SK-N-SH (cell line): ENCODE measurements around the gene ARHGAP15. TPM values are rescaled to one million over a fixed set of nuclear protein-coding genes. Genes with fewer than 3 reads are reported as not detected.

ENCODE experiments used
- CTCF ChIA-PET: fragments of 300-600, 350-600 bp; formaldehyde crosslinking; extraction: SDS; loops from one replicate; lab custom pipeline; 2021; lab: Yijun Ruan, JAX
- POLR2A ChIA-PET: fragments of 350-600 bp; sonication (Branson Sonifier 250); formaldehyde crosslinking; extraction: SDS; loops from one replicate; lab custom pipeline; 2020; ENCODE audit warnings: antibody characterized with exemption, inconsistent platforms; lab: Yijun Ruan, JAX
- DNase-seq: peaks from one replicate; pipeline ENCODE4 v3.0.0; 2012
- H2AFZ ChIP-seq: fragments of 200-600 bp; sonication (generic); 2 replicates; pipeline ENCODE4 v1.8.1; 2016; ENCODE audit warnings: antibody characterized with exemption, mild to moderate bottlenecking, low read depth
- H3F3A ChIP-seq: fragments of 200-600 bp; sonication (generic); replicated peaks from 2 replicates; pipeline ENCODE3; 2016; ENCODE audit warnings: antibody characterized with exemption, mild to moderate bottlenecking; ENCODE audit not compliant: insufficient read depth
- H3K27ac ChIP-seq, 2 experiments: fragments of 200-500 bp in 1 of 2; fragments of 200-600 bp in 1 of 2; sonication (Bioruptor generic) in 1 of 2; sonication (generic), shearing (Covaris generic) in 1 of 2; 2 replicates each; pipeline versions ENCODE4 v1.5.1 to v1.6.1; 2014 to 2016; ENCODE audit warnings: low read depth in 2 of 2, inconsistent platforms in 1 of 2, low read length in 1 of 2, mild to moderate bottlenecking in 1 of 2, mixed read lengths in 1 of 2
- H3K27me3 ChIP-seq: fragments of 200-600 bp; sonication (generic), shearing (Covaris generic); 2 replicates; pipeline ENCODE4 v1.6.1; 2016; ENCODE audit warnings: mixed run types; ENCODE audit not compliant: insufficient read depth
- H3K36me3 ChIP-seq, 2 experiments: fragments of 200-500 bp in 1 of 2; fragments of 200-600 bp in 1 of 2; sonication (Bioruptor generic) in 1 of 2; sonication (generic) in 1 of 2; replicated peaks in 1 of 2; 2 replicates each; pipeline versions ENCODE3 to v1.5.1; 2014 to 2016; ENCODE audit warnings: low read length in 1 of 2, mild to moderate bottlenecking in 1 of 2; ENCODE audit not compliant: insufficient read depth in 2 of 2, control insufficient read depth in 1 of 2
- H3K4me1 ChIP-seq, 2 experiments: fragments of 200-500 bp in 1 of 2; fragments of 200-600 bp in 1 of 2; sonication (Bioruptor generic) in 1 of 2; sonication (generic), shearing (Covaris generic) in 1 of 2; 2 replicates each; pipeline versions ENCODE4 v1.5.1 to v1.6.1; 2014 to 2016; ENCODE audit warnings: low read depth in 1 of 2, low read length in 1 of 2, mixed run types in 1 of 2; ENCODE audit not compliant: insufficient read depth in 2 of 2, control insufficient read depth in 1 of 2
- H3K4me2 ChIP-seq: fragments of 200-600 bp; sonication (generic), shearing (Covaris generic); 2 replicates; pipeline ENCODE4 v1.6.1; 2017; ENCODE audit warnings: mixed run types
- H3K4me3 ChIP-seq, 2 experiments: fragments of 200-500 bp in 1 of 2; fragments of 200-600 bp in 1 of 2; sonication (Bioruptor generic) in 1 of 2; sonication (generic), shearing (Covaris generic) in 1 of 2; 2 replicates each; pipeline versions ENCODE4 v1.5.1 to v1.8.1; 2014 to 2016; ENCODE audit warnings: low read depth in 2 of 2, inconsistent platforms in 1 of 2, low read length in 1 of 2, mild to moderate bottlenecking in 1 of 2, mixed read lengths in 1 of 2, moderate library complexity in 1 of 2
- H3K79me2 ChIP-seq: fragments of 200-600 bp; sonication (generic); 2 replicates; pipeline ENCODE4 v1.8.1; 2017; ENCODE audit warnings: mild to moderate bottlenecking; ENCODE audit not compliant: insufficient read depth
- H3K9ac ChIP-seq: fragments of 200-600 bp; sonication (generic); 2 replicates; pipeline ENCODE4 v1.6.1; 2017; ENCODE audit warnings: mixed run types
- H3K9me2 ChIP-seq: fragments of 200-600 bp; sonication (generic); 2 replicates; pipeline ENCODE4 v1.6.1; 2017; ENCODE audit warnings: mixed run types
- H3K9me3 ChIP-seq: fragments of 200-600 bp; sonication (generic); 2 replicates; pipeline ENCODE4 v1.6.1; 2017; ENCODE audit warnings: mixed run types, mild to moderate bottlenecking, moderate library complexity
- H4K20me1 ChIP-seq: fragments of 200-600 bp; sonication (generic); 2 replicates; pipeline ENCODE4 v1.6.1; 2017; ENCODE audit warnings: mild to moderate bottlenecking, mixed run types; ENCODE audit not compliant: insufficient read depth
- CHD2 ChIP-seq: fragments of 150-350 bp; IDR thresholded peaks from 2 replicates; pipeline ENCODE4 v1.6.1; 2018; ENCODE audit warnings: low read length; ENCODE audit not compliant: partially characterized antibody
- EP300 ChIP-seq, 2 experiments: IDR thresholded peaks; 2 replicates each; pipeline versions ENCODE4 v1.4.0 to v1.6.1; 2012; ENCODE audit warnings: borderline replicate concordance in 1 of 2, low read depth in 1 of 2, low read length in 1 of 2
- EZH2phosphoT487 ChIP-seq: fragments of 200-600 bp; sonication (generic); IDR thresholded peaks from 2 replicates; pipeline ENCODE4 v1.6.1; 2017; ENCODE audit warnings: low read depth, mixed run types, mild to moderate bottlenecking, antibody characterized with exemption, moderate library complexity, borderline replicate concordance
- FOSL2 ChIP-seq: IDR thresholded peaks from 2 replicates; pipeline ENCODE4 v1.4.0; 2012; ENCODE audit warnings: low read depth, mild to moderate bottlenecking, moderate library complexity, borderline replicate concordance
- FOXJ3 ChIP-seq: sonication (generic); formaldehyde crosslinking; IDR thresholded peaks from 2 replicates; pipeline ENCODE4 v1.5.1; 2020; ENCODE audit warnings: mild to moderate bottlenecking, missing genetic modification reagents
- FOXM1 ChIP-seq: IDR thresholded peaks from 2 replicates; pipeline ENCODE4 v1.4.0; 2012; ENCODE audit warnings: low read depth, mild to moderate bottlenecking
- GATA2 ChIP-seq: sonication (generic); formaldehyde crosslinking; IDR thresholded peaks from 2 replicates; pipeline ENCODE4 v1.5.0; 2020; ENCODE audit warnings: mild to moderate bottlenecking, missing genetic modification reagents
- JUND ChIP-seq: IDR thresholded peaks from 2 replicates; pipeline ENCODE4 v1.4.0; 2012
- MEF2A ChIP-seq: IDR thresholded peaks from 2 replicates; pipeline ENCODE4 v1.4.0; 2012; ENCODE audit warnings: low read depth, borderline replicate concordance
- NRF1 ChIP-seq: IDR thresholded peaks from 2 replicates; pipeline ENCODE4 v1.6.1; 2012; ENCODE audit warnings: low read depth, mild to moderate bottlenecking, low read length
- PBX3 ChIP-seq: IDR thresholded peaks from 2 replicates; pipeline ENCODE4; 2012
- RAD21 ChIP-seq: IDR thresholded peaks from 2 replicates; pipeline ENCODE4 v1.6.1; 2012; ENCODE audit warnings: mild to moderate bottlenecking, low read length
- RCOR1 ChIP-seq: fragments of 150-350 bp; IDR thresholded peaks from 2 replicates; pipeline ENCODE4 v1.6.1; 2017; ENCODE audit warnings: antibody characterized with exemption, low read length
- REST ChIP-seq: IDR thresholded peaks from 2 replicates; pipeline ENCODE4 v1.6.1; 2012; ENCODE audit warnings: mild to moderate bottlenecking, low read depth, low read length, moderate library complexity
- RFX5 ChIP-seq: IDR thresholded peaks from 2 replicates; pipeline ENCODE4 v1.6.1; 2012; ENCODE audit warnings: mild to moderate bottlenecking, improper control_type of control experiment, low read length
- TCF12 ChIP-seq: IDR thresholded peaks from 2 replicates; pipeline ENCODE4 v1.4.0; 2012
- TEAD4 ChIP-seq: IDR thresholded peaks from 2 replicates; pipeline ENCODE4 v1.4.0; 2012; ENCODE audit warnings: mild to moderate bottlenecking, borderline replicate concordance; ENCODE audit not compliant: insufficient read depth
- ZBTB33 ChIP-seq: IDR thresholded peaks from 2 replicates; pipeline ENCODE4 v1.4.0; 2012; ENCODE audit warnings: low read depth, borderline replicate concordance
- WGBS: methylation state at CpG from one replicate; pipeline ENCODE4 v1.1.6; 2017; ENCODE audit warnings: low lambda C conversion rate; 5-methylcytosine and 5-hydroxymethylcytosine counted together
- polyA plus RNA-seq, 3 experiments: library from polyadenylated mRNA; depleted of rRNA; stranded (reverse); fragments of >200 nt; gene quantifications; 2 replicates each; pipeline ENCODE4 v1.2.3, GENCODE V29; 2012

Gene ARHGAP15
- polyA plus RNA-seq, 1 of the 3 experiments (the other 2 are of a cell fraction), result not detected

GRCh38 chr2:143468341-143468888 is 339.2 kb downstream of the ARHGAP15 start (continued):
- TF ChIP-seq ZBTB33, result no peak
- no peak for TF ChIP-seq RFX5
- no peak for TF ChIP-seq EZH2phosphoT487
- TF ChIP-seq PBX3, result no peak

- Histone ChIP-seq H3K4me1 (peaks cover 0 to 18% of the 10 kb centered on the region in 2 experiments; a peak in 2 of 4 replicates), H3K4me2 (no peak overlapping the region), H3K27me3 (no peaks in the 10 kb centered on the region), H3K27ac (no peak overlapping the region), H3K79me2 (no peaks in the 10 kb centered on the region), H3F3A (no peaks in the 10 kb centered on the region), H3K9me3 (no peaks in the 10 kb centered on the region), H3K9me2 (no peaks in the 10 kb centered on the region), H2AFZ (no peak overlapping the region), H4K20me1 (no peaks in the 10 kb centered on the region), H3K4me3 (no peak overlapping the region), H3K9ac (no peak overlapping the region), H3K36me3 (no peaks in the 10 kb centered on the region)
- 89% methylated on average over 7 of the region's 7 CpGs for WGBS
- POLR2A ChIA-PET, result no interaction called here
- DNase-seq, result no peak
- CTCF ChIA-PET, result no interaction called here
- TF ChIP-seq FOSL2, result no peak
- no peak for TF ChIP-seq FOXJ3 (CRISPR knock-in tag)
- no peak for TF ChIP-seq TEAD4
- no peak for TF ChIP-seq MEF2A
- no peak for TF ChIP-seq NRF1
- no peak for TF ChIP-seq JUND
- TF ChIP-seq FOXM1, result no peak
- no peak for TF ChIP-seq RCOR1
- no peak for TF ChIP-seq RAD21
- no peak for TF ChIP-seq GATA2 (CRISPR knock-in tag)
These were observed 340.1 kb downstream of the ARHGAP15 start for GRCh38 chr2:143469323-143469722.

- Histone ChIP-seq H4K20me1 (no peaks in the 10 kb centered on the region), H3K27ac (no peak overlapping the region)
- POLR2A ChIA-PET, result no interaction called here
These were observed 342.3 kb downstream of the ARHGAP15 start for GRCh38 chr2:143471550-143471949.

More at GRCh38 chr2:143471550-143471949, 342.3 kb downstream of the ARHGAP15 start:
- TF ChIP-seq GATA2 (CRISPR knock-in tag), result no peak
- TF ChIP-seq TCF12, result no peak
- no peak for TF ChIP-seq EP300 (IDR thresholded peaks at IDR 0.05; ENCODE audit: borderline replicate concordance in 1 of 2, low read depth in 1 of 2, low read length in 1 of 2)
- TF ChIP-seq JUND, result no peak
- no peak for TF ChIP-seq CHD2
- TF ChIP-seq RFX5, result no peak
- no peak for TF ChIP-seq TEAD4
- no peak for TF ChIP-seq REST
- H3K9ac ChIP-seq, result no peak overlapping the region
- no peak overlapping the region for H2AFZ ChIP-seq
- H3K4me3 ChIP-seq, result no peak overlapping the region
- no peak overlapping the region for H3K4me2 ChIP-seq
- CTCF ChIA-PET, result no interaction called here
- no peak for DNase-seq
- H3F3A ChIP-seq, result no peaks in the 10 kb centered on the region
- H3K27me3 ChIP-seq, result no peaks in the 10 kb centered on the region
- 100% methylated on average over 1 of the region's 1 CpG for WGBS
- peaks cover 4 to 21% of the 10 kb centered on the region in 2 experiments; a peak in 3 of 4 replicates for H3K4me1 ChIP-seq
- H3K9me2 ChIP-seq, result no peaks in the 10 kb centered on the region
- no peaks in the 10 kb centered on the region for H3K9me3 ChIP-seq
- no peaks in the 10 kb centered on the region for H3K36me3 ChIP-seq
- no peaks in the 10 kb centered on the region for H3K79me2 ChIP-seq
